GM23248 (cell line): ENCODE data around the gene DPPA5. TPM values are rescaled to one million over a fixed set of nuclear protein-coding genes. Genes with fewer than 3 reads are reported as not detected.

Source experiments
- DNase-seq: peaks from one replicate; pipeline ENCODE4 v3.0.0-alpha.2; 2015
- H2AFZ ChIP-seq: fragments of 200-600 bp; sonication (generic); 2 replicates; pipeline ENCODE4 v1.6.1; 2016; ENCODE audit warnings: antibody characterized with exemption
- H3F3A ChIP-seq: fragments of 200-600 bp; sonication (generic); 2 replicates; pipeline ENCODE4 v1.6.1; 2016; ENCODE audit warnings: mild to moderate bottlenecking, antibody characterized with exemption, mixed run types; ENCODE audit not compliant: insufficient read depth
- H3K27ac ChIP-seq: fragments of 200-600 bp; sonication (generic); 2 replicates; pipeline ENCODE4 v1.5.1; 2016; ENCODE audit warnings: mild to moderate bottlenecking
- H3K27me3 ChIP-seq: fragments of 200-600 bp; sonication (generic); replicated peaks from 2 replicates; pipeline ENCODE4 v1.6.1; 2016; ENCODE audit warnings: mild to moderate bottlenecking; ENCODE audit not compliant: insufficient read depth
- H3K36me3 ChIP-seq: fragments of 200-600 bp; sonication (generic); 2 replicates; pipeline ENCODE4 v1.6.1; 2016; ENCODE audit warnings: low read depth, mild to moderate bottlenecking
- H3K4me1 ChIP-seq: fragments of 200-600 bp; sonication (generic); 2 replicates; pipeline ENCODE4 v1.6.1; 2016; ENCODE audit warnings: mild to moderate bottlenecking; ENCODE audit not compliant: insufficient read depth
- H3K4me2 ChIP-seq: fragments of 200-600 bp; sonication (generic); one replicate; pipeline ENCODE4 v1.6.1; 2016; ENCODE audit warnings: mild to moderate bottlenecking; ENCODE audit not compliant: unreplicated experiment
- H3K4me3 ChIP-seq: fragments of 200-600 bp; sonication (generic); 2 replicates; pipeline ENCODE4 v1.5.1; 2016; ENCODE audit warnings: mild to moderate bottlenecking
- H3K79me2 ChIP-seq: fragments of 200-600 bp; sonication (generic); 2 replicates; pipeline ENCODE4 v1.6.1; 2016; ENCODE audit warnings: mild to moderate bottlenecking; ENCODE audit not compliant: insufficient read depth
- H3K9ac ChIP-seq: fragments of 200-600 bp; sonication (generic); 2 replicates; pipeline ENCODE4 v1.6.1; 2016; ENCODE audit warnings: mild to moderate bottlenecking
- H3K9me2 ChIP-seq: fragments of 200-600 bp; sonication (generic); 2 replicates; pipeline ENCODE4 v1.6.1; 2016; ENCODE audit warnings: mixed run types, mild to moderate bottlenecking, moderate library complexity; ENCODE audit not compliant: insufficient read depth
- H3K9me3 ChIP-seq: fragments of 200-600 bp; sonication (generic); one replicate; pipeline ENCODE4 v1.6.1; 2017; ENCODE audit warnings: low read depth
- H4K20me1 ChIP-seq: fragments of 200-600 bp; sonication (generic); 2 replicates; pipeline ENCODE4 v1.6.0; 2016; ENCODE audit not compliant: insufficient read depth
- EZH2 ChIP-seq: fragments of 200-600 bp; sonication (generic); IDR thresholded peaks from 2 replicates; pipeline ENCODE4 v1.6.1; 2018; ENCODE audit warnings: antibody characterized with exemption, mild to moderate bottlenecking; ENCODE audit not compliant: insufficient read depth, poor library complexity, severe bottlenecking
- EZH2phosphoT487 ChIP-seq: fragments of 200-600 bp; sonication (generic); IDR thresholded peaks from 2 replicates; pipeline ENCODE4 v1.6.1; 2018; ENCODE audit warnings: antibody characterized with exemption, moderate library complexity, mild to moderate bottlenecking, low read depth; ENCODE audit not compliant: insufficient read depth
- WGBS, 2 experiments: methylation state at CpG; one replicate each; pipeline ENCODE4 v1.1.6; 2015 to 2017; ENCODE audit warnings: low lambda C conversion rate in 2 of 2, low coverage in 1 of 2; ENCODE audit errors: missing lambda C conversion rate in 2 of 2; 5-methylcytosine and 5-hydroxymethylcytosine counted together
- in situ Hi-C: fragments of 300-500 bp; cut with MboI; formaldehyde crosslinking; loops from 2 replicates; pipeline ENCODE4 v1.15.0; 2020
- polyA plus RNA-seq: library from polyadenylated mRNA; unstranded; fragments of >200 nt; fragmentation: Nextera tagmentation; extraction: Ambion mirVana; gene quantifications from 2 replicates; pipeline ENCODE4 v1.2.1, GENCODE V29; 2016
- total RNA-seq: library from RNA; depleted of rRNA; stranded (reverse); fragments of >200 nt; shearing (Covaris generic); gene quantifications from 2 replicates; pipeline ENCODE4 v1.2.3, GENCODE V29; 2014

The DPPA5 gene
- total and polyA plus RNA-seq, 2 experiments from 2014 or later: not detected

DNA sequence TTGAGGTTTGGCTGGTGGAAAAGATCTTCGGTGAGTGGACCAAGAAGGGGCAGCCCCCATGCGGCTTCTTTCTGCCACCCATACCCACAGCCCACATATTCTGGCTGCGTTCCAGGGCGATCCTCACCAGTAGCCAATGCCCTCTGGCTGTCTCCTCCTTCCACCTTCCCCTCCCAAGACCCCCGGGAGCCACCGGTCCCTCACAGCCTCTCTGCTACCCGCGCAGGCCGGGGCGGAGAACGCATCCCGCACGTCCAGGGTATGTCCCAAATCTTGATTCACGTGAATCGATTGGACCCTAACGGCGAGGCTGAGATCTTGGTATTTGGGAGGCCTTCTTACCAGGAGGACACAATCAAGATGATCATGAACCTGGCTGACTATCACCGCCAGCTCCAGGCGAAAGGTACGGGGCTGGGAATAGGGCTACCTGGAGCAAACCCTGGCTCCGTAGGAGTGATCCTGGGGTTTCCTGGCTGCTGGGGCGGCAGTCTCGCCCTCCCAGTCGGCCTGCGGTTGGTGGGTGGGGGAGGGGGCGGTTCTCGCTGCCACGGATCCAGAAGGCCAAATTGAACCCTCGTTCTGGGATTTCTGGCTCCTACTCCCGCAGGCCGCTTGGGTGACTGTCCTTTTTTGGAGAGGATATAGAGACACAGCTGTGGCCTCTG lies 8.9 kb upstream of the DPPA5 start:
- Histone ChIP-seq H3K9ac (no peak overlapping the region), H3K27ac (no peak overlapping the region), H4K20me1 (no peaks in the 10 kb centered on the region), H3K4me2 (no peak overlapping the region), H3K4me3 (no peak overlapping the region), H3K9me3 (no peaks in the 10 kb centered on the region), H3K27me3 (no peaks in the 10 kb centered on the region), H3K36me3 (no peaks in the 10 kb centered on the region), H3K79me2 (no peaks in the 10 kb centered on the region), H3F3A (no peaks in the 10 kb centered on the region), H3K9me2 (no peaks in the 10 kb centered on the region), H2AFZ (no peak overlapping the region), H3K4me1 (no peaks in the 10 kb centered on the region)
- in situ Hi-C loops: no loop called here
- 82 to 86% methylated on average over 30 to 31 of the region's 31 CpGs for WGBS, 2 experiments
- DNase-seq: no peak
- no peak for TF ChIP-seq EZH2
- no peak for TF ChIP-seq EZH2phosphoT487

DNA sequence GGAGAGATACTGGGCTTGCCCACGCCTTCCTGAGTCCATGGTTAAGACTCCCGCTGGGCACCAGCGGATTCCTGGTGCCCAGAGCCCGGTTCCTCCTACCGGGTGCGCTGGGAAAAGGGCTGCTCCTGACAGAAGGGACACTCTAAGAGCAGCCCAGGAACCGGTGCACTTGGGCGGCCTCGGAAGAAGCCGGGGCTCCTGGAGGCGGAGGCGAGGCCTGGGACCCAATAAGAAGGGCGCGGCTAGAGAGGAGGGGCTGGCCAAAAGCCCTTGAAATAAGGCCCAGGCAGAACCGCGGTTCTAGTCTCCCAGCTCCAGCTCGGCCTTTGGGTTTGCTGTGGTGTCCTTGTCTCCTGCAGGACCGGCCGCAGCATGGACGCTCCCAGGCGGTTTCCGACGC lies 8.3 kb upstream of the DPPA5 start, which contains the start of gene KHDC3L:
Gene KHDC3L, plus strand, starts transcription at position 301 of the 400 bp plus-strand sequence. Its CDS starts 72 bp downstream, at position 373.
- Histone ChIP-seq H3K9me2 (no peaks in the 10 kb centered on the region), H3K9ac (no peak within 1 kb of the TSS), H2AFZ (no peak within 1 kb of the TSS), H3F3A (no peaks in the 10 kb centered on the region), H3K4me2 (no peak within 1 kb of the TSS), H3K27me3 (no peaks in the 10 kb centered on the region), H3K36me3 (no peaks in the 10 kb centered on the region), H3K79me2 (no peaks in the 10 kb centered on the region), H3K4me1 (no peaks in the 10 kb centered on the region), H3K27ac (no peak within 1 kb of the TSS), H3K4me3 (no peak within 1 kb of the TSS), H4K20me1 (no peaks in the 10 kb centered on the region), H3K9me3 (no peaks in the 10 kb centered on the region)
- in situ Hi-C loops: no loop called here
- 91 to 92% methylated on average over 23 of the region's 23 CpGs for WGBS, 2 experiments
- no peak for TF ChIP-seq EZH2phosphoT487
- DNase-seq: no peak

DNA sequence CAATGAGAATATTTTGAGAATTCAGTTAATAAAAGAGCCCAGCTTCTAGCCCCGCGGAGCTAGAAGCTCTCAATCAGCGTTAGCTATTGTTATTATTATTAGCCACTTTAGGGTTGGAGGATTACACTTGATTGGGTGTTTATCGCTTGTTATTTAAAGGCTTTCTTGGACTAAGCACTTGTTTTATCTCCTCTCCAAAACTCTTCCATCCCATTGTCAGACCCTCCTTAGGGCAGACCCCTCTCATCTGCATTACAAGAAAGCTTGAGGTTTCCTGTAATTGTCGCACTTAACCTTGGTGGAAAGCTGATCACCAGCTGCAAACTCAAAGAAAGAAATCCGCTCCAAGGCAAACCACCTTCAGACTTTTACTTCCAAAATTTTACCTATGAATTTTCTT lies 4.8 kb downstream of the DPPA5 start:
- no peaks in the 10 kb centered on the region for H3K9me3 ChIP-seq
- no peaks in the 10 kb centered on the region for H3F3A ChIP-seq
- H3K27me3 ChIP-seq: peaks cover 46% of the 10 kb centered on the region
- no peak for TF ChIP-seq EZH2
- TF ChIP-seq EZH2phosphoT487: no peak
- no peak for DNase-seq
- no peak overlapping the region for H3K4me3 ChIP-seq
- H4K20me1 ChIP-seq: no peaks in the 10 kb centered on the region
- H3K36me3 ChIP-seq: no peaks in the 10 kb centered on the region
- H3K4me1 ChIP-seq: no peaks in the 10 kb centered on the region
- H2AFZ ChIP-seq: no peak overlapping the region
- 11 to 16% methylated on average over 6 of the region's 6 CpGs for WGBS, 2 experiments
- in situ Hi-C loops: no loop called here
- no peaks in the 10 kb centered on the region for H3K9me2 ChIP-seq
- no peak overlapping the region for H3K9ac ChIP-seq
- H3K79me2 ChIP-seq: no peaks in the 10 kb centered on the region
- H3K27ac ChIP-seq: no peak overlapping the region
- H3K4me2 ChIP-seq: no peak overlapping the region

DNA sequence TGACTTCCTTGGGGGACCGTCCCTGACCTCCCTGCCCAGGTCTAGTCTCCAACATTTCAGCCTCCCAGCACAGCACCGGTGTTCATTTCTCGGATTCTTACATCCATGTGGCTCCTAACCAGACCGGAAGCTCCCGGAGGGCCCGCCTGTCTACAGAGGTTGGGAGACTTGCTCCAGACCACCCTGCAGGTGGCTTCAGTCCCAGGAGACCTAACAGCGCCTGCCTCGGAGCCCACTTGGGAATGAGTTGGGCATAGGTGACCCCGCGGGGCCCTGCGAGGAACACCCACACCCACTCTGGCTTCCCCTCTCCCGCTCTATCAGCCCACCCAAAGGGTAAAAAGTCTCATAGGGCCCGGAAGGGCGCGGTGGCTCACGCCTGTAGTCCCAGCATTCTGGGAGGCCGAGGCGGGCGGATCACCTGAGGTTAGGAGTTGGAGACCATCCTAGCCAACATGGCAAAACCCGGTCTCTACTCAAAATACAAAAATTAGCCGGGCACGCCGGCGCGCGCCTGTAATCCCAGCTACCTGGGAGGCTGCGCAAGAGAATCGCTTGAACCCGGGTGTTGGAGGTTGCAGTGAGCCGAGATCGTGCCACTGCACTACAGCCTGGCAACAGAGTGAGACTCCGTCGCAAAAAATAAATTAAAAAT lies 5.4 kb downstream of the DPPA5 start:
- in situ Hi-C loops: no loop called here
- H3K36me3 ChIP-seq: no peaks in the 10 kb centered on the region
- H3K9ac ChIP-seq: no peak overlapping the region
- H2AFZ ChIP-seq: no peak overlapping the region
- H4K20me1 ChIP-seq: no peaks in the 10 kb centered on the region
- no peak overlapping the region for H3K27ac ChIP-seq
- no peak overlapping the region for H3K4me2 ChIP-seq
- H3K4me3 ChIP-seq: no peak overlapping the region
- no peaks in the 10 kb centered on the region for H3F3A ChIP-seq
- no peaks in the 10 kb centered on the region for H3K9me3 ChIP-seq
- no peaks in the 10 kb centered on the region for H3K79me2 ChIP-seq
- WGBS, 2 experiments: 19 to 20% methylated on average over 30 to 33 of the region's 33 CpGs
- H3K4me1 ChIP-seq: no peaks in the 10 kb centered on the region
- peaks cover 46% of the 10 kb centered on the region for H3K27me3 ChIP-seq
- DNase-seq: no peak
- no peaks in the 10 kb centered on the region for H3K9me2 ChIP-seq
- TF ChIP-seq EZH2phosphoT487 (no peak), EZH2 (no peak)
